GM23338 (cell line): Measurements from ENCODE around the gene CT83. TPM values are rescaled to one million over a fixed set of nuclear protein-coding genes. Genes with fewer than 3 reads are reported as not detected.

Experiments used
- ATAC-seq: fragments of 200-7000 bp; cut with Tn5 transposase; 3 replicates; pipeline ENCODE4 v1.9.1; 2020
- DNase-seq: peaks from one replicate; pipeline ENCODE4 v3.0.0-alpha.2; 2015; ENCODE audit warnings: low spot score
- H2AFZ ChIP-seq: fragments of 200-600 bp; sonication (generic); 2 replicates; pipeline ENCODE4 v1.8.0; 2016; ENCODE audit warnings: antibody characterized with exemption, mild to moderate bottlenecking, moderate library complexity
- H3F3A ChIP-seq: fragments of 200-600 bp; sonication (generic); replicated peaks from 2 replicates; pipeline ENCODE4 v1.8.0; 2017; ENCODE audit warnings: antibody characterized with exemption, mixed run types, low read depth
- H3K27ac ChIP-seq: fragments of 200-600 bp; sonication (generic); 2 replicates; pipeline ENCODE4 v1.6.1; 2016; ENCODE audit warnings: low read depth
- H3K27me3 ChIP-seq: fragments of 200-600 bp; sonication (generic); 2 replicates; pipeline ENCODE4 v1.8.0; 2016; ENCODE audit warnings: mild to moderate bottlenecking, mixed run types, moderate library complexity; ENCODE audit not compliant: insufficient read depth
- H3K36me3 ChIP-seq: fragments of 200-600 bp; sonication (generic); 2 replicates; pipeline ENCODE4 v1.8.0; 2016; ENCODE audit warnings: mild to moderate bottlenecking; ENCODE audit not compliant: insufficient read depth
- H3K4me1 ChIP-seq: fragments of 200-600 bp; sonication (generic); 2 replicates; pipeline ENCODE4 v1.8.0; 2016; ENCODE audit warnings: mild to moderate bottlenecking, moderate library complexity; ENCODE audit not compliant: insufficient read depth
- H3K4me2 ChIP-seq: fragments of 200-600 bp; sonication (generic); 2 replicates; pipeline ENCODE4 v1.7.1; 2017; ENCODE audit warnings: mixed run types
- H3K4me3 ChIP-seq: fragments of 200-600 bp; sonication (generic); 2 replicates; pipeline ENCODE4 v1.6.1; 2016; ENCODE audit warnings: mixed run types
- H3K79me2 ChIP-seq: fragments of 200-600 bp; sonication (generic); replicated peaks from 2 replicates; pipeline ENCODE4 v1.8.0; 2017; ENCODE audit warnings: mild to moderate bottlenecking; ENCODE audit not compliant: insufficient read depth
- H3K9me2 ChIP-seq: fragments of 200-600 bp; sonication (generic); 2 replicates; pipeline ENCODE4 v1.8.0; 2017; ENCODE audit not compliant: insufficient read depth
- H4K20me1 ChIP-seq: fragments of 200-600 bp; sonication (generic); replicated peaks from 2 replicates; pipeline ENCODE4 v1.8.0; 2017; ENCODE audit warnings: mild to moderate bottlenecking; ENCODE audit not compliant: insufficient read depth
- H3K27ac Mint-ChIP-seq: 2 replicates; pipeline ENCODE4 v1.8.0; 2020; ENCODE audit warnings: inconsistent platforms, mild to moderate bottlenecking, moderate library complexity, mixed read lengths
- H3K27me3 Mint-ChIP-seq: 3 replicates; pipeline ENCODE4 v1.8.0; 2022; ENCODE audit warnings: low read depth, mild to moderate bottlenecking, moderate library complexity, mixed read lengths, inconsistent platforms; ENCODE audit not compliant: insufficient read depth, poor library complexity
- H3K36me3 Mint-ChIP-seq: 3 replicates; pipeline ENCODE4 v1.8.0; 2021; ENCODE audit warnings: low read depth, mild to moderate bottlenecking, inconsistent platforms, moderate library complexity, mixed read lengths
- H3K4me1 Mint-ChIP-seq: 3 replicates; pipeline ENCODE4 v1.8.0; 2020; ENCODE audit warnings: mild to moderate bottlenecking, inconsistent platforms, mixed read lengths
- H3K4me3 Mint-ChIP-seq: 3 replicates; pipeline ENCODE4 v1.8.0; 2021; ENCODE audit warnings: moderate library complexity, mild to moderate bottlenecking, inconsistent platforms, mixed read lengths
- H3K9me3 Mint-ChIP-seq: 3 replicates; pipeline ENCODE4 v1.8.0; 2020; ENCODE audit warnings: moderate library complexity, mild to moderate bottlenecking, inconsistent platforms, mixed read lengths
- CREB1 ChIP-seq: fragments of 250-450 bp; sonication (Bioruptor Pico); IDR thresholded peaks from 2 replicates; pipeline ENCODE4 v1.5.0; 2020; ENCODE audit warnings: low read depth, mild to moderate bottlenecking, moderate library complexity
- ETS1 ChIP-seq: IDR thresholded peaks from 2 replicates; pipeline ENCODE4 v1.6.1; 2016; ENCODE audit warnings: antibody characterized with exemption
- EZH2 ChIP-seq: fragments of 200-600 bp; sonication (generic); IDR thresholded peaks from one replicate; pipeline ENCODE4 v1.8.0; 2017; ENCODE audit warnings: antibody characterized with exemption, mild to moderate bottlenecking, low read depth; ENCODE audit not compliant: unreplicated experiment
- EZH2phosphoT487 ChIP-seq: fragments of 200-600 bp; sonication (generic); IDR thresholded peaks from one replicate; pipeline ENCODE4 v1.8.1; 2018; ENCODE audit warnings: antibody characterized with exemption; ENCODE audit not compliant: unreplicated experiment
- JUNB ChIP-seq: IDR thresholded peaks from one replicate; pipeline ENCODE4 v1.6.1; 2016; ENCODE audit warnings: antibody characterized with exemption; ENCODE audit not compliant: unreplicated experiment
- NANOG ChIP-seq: IDR thresholded peaks from 2 replicates; pipeline ENCODE4 v1.6.1; 2016; ENCODE audit warnings: antibody characterized with exemption, borderline replicate concordance
- POLR2AphosphoS5 ChIP-seq: IDR thresholded peaks from 2 replicates; pipeline ENCODE4 v1.6.1; 2016; ENCODE audit warnings: antibody characterized with exemption, low read depth
- REST ChIP-seq: IDR thresholded peaks from one replicate; pipeline ENCODE4 v1.6.1; 2018; ENCODE audit warnings: antibody characterized with exemption; ENCODE audit not compliant: unreplicated experiment
- STAT1 ChIP-seq: IDR thresholded peaks from one replicate; pipeline ENCODE4 v1.6.1; 2016; ENCODE audit warnings: antibody characterized with exemption; ENCODE audit not compliant: unreplicated experiment
- ZNF114 ChIP-seq: fragments of 250-450 bp; sonication (Bioruptor Pico); IDR thresholded peaks from 2 replicates; pipeline ENCODE4 v1.5.0; 2020; ENCODE audit warnings: mild to moderate bottlenecking, moderate library complexity
- ZNF331 ChIP-seq: fragments of 250-450 bp; sonication (Bioruptor Pico); IDR thresholded peaks from 2 replicates; pipeline ENCODE4 v1.5.0; 2020; ENCODE audit warnings: low read depth, mild to moderate bottlenecking, moderate library complexity
- polyA plus RNA-seq: library from polyadenylated mRNA; unstranded; fragments of >200 nt; fragmentation: Nextera tagmentation; extraction: Ambion mirVana; gene quantifications from 2 replicates; pipeline ENCODE4 v1.2.1, GENCODE V29; 2016
- total RNA-seq: library from RNA; depleted of rRNA; stranded (reverse); fragments of >200 nt; shearing (Covaris generic); gene quantifications from 2 replicates; pipeline ENCODE4 v1.2.3, GENCODE V29; 2014
- TF ChIP-seq, protein P1 (sequence below): fragments of 250-450 bp; sonication (Bioruptor Pico); IDR thresholded peaks from 2 replicates; pipeline ENCODE4 v1.5.0; 2020; ENCODE audit warnings: mild to moderate bottlenecking, moderate library complexity

CT83 gene
- total and polyA plus RNA-seq, 2 experiments from 2014 or later, result not detected

DNA sequence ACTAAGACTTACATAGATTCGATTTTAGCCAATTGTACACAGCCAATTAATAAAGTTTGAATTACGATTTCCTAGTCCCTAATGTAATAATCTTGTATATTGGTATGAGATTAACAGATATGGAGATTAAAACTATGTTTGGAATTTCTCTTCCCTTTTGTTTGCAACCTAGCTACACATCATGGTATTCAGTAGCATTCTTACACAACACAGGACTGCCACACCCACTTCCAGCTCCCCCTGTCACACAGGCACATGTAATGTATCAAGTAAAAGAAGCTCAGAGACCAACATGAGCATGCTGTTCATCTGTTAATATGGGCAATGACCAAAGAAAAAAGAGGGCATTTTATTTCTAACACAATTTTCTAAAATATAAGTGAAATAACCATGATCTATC lies 13.6 kb downstream of the CT83 start (continued):
- no peak for TF ChIP-seq REST
- no peak for TF ChIP-seq ETS1

DNA sequence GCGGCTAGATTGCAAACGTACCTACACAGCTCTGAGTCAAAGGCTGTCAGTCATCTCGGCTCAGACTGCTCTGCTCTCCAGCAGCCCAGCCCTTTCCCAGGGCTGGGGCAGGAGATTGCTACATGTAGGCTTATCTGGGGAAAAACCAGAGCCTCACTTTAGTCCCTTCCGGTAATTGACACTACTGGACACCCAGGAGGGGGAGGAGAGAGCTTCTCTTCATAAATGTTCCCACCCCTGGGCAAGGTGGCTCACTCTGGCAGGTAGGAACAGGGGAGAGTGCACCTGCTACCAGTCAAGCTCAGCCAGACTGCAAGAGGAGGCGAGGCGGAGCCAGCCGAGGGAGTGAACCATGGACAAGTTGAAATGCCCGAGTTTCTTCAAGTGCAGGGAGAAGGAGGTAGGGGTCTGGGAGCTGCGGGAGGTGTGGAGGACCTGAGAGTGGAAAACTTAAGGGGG lies 26.4 kb downstream of the CT83 start, which contains the start of gene SLC6A14:
Gene SLC6A14, plus strand, starts transcription at position 249 of the 459 bp plus-strand sequence. Its CDS starts 104 bp downstream, at position 353.
- Histone ChIP-seq H3K27me3 (no peaks in the 10 kb centered on the region), H3K9me2 (no peaks in the 10 kb centered on the region), H3K4me3 (no peak within 1 kb of the TSS), H4K20me1 (no peaks in the 10 kb centered on the region), H3K4me2 (no peak within 1 kb of the TSS), H3F3A (no peaks in the 10 kb centered on the region), H3K36me3 (no peaks in the 10 kb centered on the region), H3K27ac (no peak within 1 kb of the TSS), H3K4me1 (no peaks in the 10 kb centered on the region), H3K79me2 (no peaks in the 10 kb centered on the region), H2AFZ (no peak within 1 kb of the TSS)
- DNase-seq (no peak), ATAC-seq (no peak)
- no peaks in the 10 kb centered on the region; the same call in 2 of the 3 replicates for H3K9me3 Mint-ChIP-seq
- H3K36me3 Mint-ChIP-seq, result no peaks in the 10 kb centered on the region
- no peak within 1 kb of the TSS for H3K4me3 Mint-ChIP-seq
- no peaks in the 10 kb centered on the region for H3K27me3 Mint-ChIP-seq
- no peak within 1 kb of the TSS for H3K27ac Mint-ChIP-seq
- no peaks in the 10 kb centered on the region for H3K4me1 Mint-ChIP-seq
- no peak for TF ChIP-seq ZNF114 (CRISPR knock-in tag)
- no peak for TF ChIP-seq NANOG
- TF ChIP-seq REST, result no peak
- TF ChIP-seq EZH2phosphoT487, result no peak
- TF ChIP-seq, protein P1, sequence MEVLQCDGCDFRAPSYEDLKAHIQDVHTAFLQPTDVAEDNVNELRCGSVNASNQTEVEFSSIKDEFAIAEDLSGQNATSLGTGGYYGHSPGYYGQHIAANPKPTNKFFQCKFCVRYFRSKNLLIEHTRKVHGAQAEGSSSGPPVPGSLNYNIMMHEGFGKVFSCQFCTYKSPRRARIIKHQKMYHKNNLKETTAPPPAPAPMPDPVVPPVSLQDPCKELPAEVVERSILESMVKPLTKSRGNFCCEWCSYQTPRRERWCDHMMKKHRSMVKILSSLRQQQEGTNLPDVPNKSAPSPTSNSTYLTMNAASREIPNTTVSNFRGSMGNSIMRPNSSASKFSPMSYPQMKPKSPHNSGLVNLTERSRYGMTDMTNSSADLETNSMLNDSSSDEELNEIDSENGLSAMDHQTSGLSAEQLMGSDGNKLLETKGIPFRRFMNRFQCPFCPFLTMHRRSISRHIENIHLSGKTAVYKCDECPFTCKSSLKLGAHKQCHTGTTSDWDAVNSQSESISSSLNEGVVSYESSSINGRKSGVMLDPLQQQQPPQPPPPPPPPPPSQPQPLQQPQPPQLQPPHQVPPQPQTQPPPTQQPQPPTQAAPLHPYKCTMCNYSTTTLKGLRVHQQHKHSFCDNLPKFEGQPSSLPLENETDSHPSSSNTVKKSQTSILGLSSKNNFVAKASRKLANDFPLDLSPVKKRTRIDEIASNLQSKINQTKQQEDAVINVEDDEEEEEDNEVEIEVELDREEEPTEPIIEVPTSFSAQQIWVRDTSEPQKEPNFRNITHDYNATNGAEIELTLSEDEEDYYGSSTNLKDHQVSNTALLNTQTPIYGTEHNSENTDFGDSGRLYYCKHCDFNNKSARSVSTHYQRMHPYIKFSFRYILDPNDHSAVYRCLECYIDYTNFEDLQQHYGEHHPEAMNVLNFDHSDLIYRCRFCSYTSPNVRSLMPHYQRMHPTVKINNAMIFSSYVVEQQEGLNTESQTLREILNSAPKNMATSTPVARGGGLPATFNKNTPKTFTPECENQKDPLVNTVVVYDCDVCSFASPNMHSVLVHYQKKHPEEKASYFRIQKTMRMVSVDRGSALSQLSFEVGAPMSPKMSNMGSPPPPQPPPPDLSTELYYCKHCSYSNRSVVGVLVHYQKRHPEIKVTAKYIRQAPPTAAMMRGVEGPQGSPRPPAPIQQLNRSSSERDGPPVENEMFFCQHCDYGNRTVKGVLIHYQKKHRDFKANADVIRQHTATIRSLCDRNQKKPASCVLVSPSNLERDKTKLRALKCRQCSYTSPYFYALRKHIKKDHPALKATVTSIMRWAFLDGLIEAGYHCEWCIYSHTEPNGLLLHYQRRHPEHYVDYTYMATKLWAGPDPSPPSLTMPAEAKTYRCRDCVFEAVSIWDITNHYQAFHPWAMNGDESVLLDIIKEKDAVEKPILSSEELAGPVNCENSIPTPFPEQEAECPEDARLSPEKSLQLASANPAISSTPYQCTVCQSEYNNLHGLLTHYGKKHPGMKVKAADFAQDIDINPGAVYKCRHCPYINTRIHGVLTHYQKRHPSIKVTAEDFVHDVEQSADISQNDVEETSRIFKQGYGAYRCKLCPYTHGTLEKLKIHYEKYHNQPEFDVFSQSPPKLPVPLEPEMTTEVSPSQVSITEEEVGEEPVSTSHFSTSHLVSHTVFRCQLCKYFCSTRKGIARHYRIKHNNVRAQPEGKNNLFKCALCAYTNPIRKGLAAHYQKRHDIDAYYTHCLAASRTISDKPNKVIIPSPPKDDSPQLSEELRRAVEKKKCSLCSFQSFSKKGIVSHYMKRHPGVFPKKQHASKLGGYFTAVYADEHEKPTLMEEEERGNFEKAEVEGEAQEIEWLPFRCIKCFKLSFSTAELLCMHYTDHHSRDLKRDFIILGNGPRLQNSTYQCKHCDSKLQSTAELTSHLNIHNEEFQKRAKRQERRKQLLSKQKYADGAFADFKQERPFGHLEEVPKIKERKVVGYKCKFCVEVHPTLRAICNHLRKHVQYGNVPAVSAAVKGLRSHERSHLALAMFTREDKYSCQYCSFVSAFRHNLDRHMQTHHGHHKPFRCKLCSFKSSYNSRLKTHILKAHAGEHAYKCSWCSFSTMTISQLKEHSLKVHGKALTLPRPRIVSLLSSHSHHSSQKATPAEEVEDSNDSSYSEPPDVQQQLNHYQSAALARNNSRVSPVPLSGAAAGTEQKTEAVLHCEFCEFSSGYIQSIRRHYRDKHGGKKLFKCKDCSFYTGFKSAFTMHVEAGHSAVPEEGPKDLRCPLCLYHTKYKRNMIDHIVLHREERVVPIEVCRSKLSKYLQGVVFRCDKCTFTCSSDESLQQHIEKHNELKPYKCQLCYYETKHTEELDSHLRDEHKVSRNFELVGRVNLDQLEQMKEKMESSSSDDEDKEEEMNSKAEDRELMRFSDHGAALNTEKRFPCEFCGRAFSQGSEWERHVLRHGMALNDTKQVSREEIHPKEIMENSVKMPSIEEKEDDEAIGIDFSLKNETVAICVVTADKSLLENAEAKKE, result no peak
- no peak for TF ChIP-seq JUNB
- TF ChIP-seq POLR2AphosphoS5, result no peak
- no peak for TF ChIP-seq STAT1
- TF ChIP-seq ZNF331, result no peak
- no peak for TF ChIP-seq CREB1 (CRISPR knock-in tag)
- no peak for TF ChIP-seq EZH2
